ENCODE results near the gene APBB1IP.

DNA sequence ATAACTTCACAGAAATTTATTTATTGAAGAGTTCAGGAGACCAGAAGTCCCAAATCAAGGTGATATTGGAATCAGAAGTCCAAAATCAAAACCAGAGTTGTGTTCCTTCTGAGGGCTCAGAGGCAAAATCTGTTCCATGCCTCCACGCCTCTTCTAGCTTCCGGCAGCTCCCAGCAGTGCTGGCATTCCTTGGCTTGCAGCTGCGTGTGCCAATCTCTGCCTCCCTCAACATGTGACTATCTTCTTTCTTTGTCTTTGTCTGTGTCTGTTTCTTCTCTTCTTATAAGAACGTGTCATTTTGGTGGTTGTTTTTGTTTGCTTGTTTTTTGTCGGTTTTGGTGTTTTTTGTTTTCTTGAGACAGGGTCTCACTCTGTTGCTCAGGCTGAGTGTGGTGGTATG is 116.1 kb downstream of the APBB1IP start:
- TF ChIP-seq CTCF (IDR thresholded peaks at IDR 0.05), result no peak
- TF ChIP-seq EP300 (IDR thresholded peaks at IDR 0.05), result no peak
- no peak for TF ChIP-seq NFE2L2 (conservative IDR thresholded peaks at IDR 0.05; ENCODE audit: low read length)
- TF ChIP-seq, protein P1, sequence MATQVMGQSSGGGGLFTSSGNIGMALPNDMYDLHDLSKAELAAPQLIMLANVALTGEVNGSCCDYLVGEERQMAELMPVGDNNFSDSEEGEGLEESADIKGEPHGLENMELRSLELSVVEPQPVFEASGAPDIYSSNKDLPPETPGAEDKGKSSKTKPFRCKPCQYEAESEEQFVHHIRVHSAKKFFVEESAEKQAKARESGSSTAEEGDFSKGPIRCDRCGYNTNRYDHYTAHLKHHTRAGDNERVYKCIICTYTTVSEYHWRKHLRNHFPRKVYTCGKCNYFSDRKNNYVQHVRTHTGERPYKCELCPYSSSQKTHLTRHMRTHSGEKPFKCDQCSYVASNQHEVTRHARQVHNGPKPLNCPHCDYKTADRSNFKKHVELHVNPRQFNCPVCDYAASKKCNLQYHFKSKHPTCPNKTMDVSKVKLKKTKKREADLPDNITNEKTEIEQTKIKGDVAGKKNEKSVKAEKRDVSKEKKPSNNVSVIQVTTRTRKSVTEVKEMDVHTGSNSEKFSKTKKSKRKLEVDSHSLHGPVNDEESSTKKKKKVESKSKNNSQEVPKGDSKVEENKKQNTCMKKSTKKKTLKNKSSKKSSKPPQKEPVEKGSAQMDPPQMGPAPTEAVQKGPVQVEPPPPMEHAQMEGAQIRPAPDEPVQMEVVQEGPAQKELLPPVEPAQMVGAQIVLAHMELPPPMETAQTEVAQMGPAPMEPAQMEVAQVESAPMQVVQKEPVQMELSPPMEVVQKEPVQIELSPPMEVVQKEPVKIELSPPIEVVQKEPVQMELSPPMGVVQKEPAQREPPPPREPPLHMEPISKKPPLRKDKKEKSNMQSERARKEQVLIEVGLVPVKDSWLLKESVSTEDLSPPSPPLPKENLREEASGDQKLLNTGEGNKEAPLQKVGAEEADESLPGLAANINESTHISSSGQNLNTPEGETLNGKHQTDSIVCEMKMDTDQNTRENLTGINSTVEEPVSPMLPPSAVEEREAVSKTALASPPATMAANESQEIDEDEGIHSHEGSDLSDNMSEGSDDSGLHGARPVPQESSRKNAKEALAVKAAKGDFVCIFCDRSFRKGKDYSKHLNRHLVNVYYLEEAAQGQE (IDR thresholded peaks at IDR 0.05), result no peak
- no peak for TF ChIP-seq CHD2 (IDR thresholded peaks at IDR 0.05; ENCODE audit: low read length, partially characterized antibody)
- no peak for TF ChIP-seq JUN (IDR thresholded peaks at IDR 0.05)
- TF ChIP-seq POLR2A (IDR thresholded peaks at IDR 0.05; ENCODE audit: low read length), result no peak
- TF ChIP-seq BHLHE40 (IDR thresholded peaks at IDR 0.05; ENCODE audit: low read depth, low read length), result no peak
- TF ChIP-seq, protein P2, sequence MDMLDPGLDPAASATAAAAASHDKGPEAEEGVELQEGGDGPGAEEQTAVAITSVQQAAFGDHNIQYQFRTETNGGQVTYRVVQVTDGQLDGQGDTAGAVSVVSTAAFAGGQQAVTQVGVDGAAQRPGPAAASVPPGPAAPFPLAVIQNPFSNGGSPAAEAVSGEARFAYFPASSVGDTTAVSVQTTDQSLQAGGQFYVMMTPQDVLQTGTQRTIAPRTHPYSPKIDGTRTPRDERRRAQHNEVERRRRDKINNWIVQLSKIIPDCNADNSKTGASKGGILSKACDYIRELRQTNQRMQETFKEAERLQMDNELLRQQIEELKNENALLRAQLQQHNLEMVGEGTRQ (IDR thresholded peaks at IDR 0.05), result no peak

Data from A549 (cell line).